CD4-positive, alpha-beta T cell treated with Interleukin-4 for 1 hour (primary cell): Measurements from ENCODE around the gene POMT1.
"Not testable (repeated sequence)": the region's sequence is repeated elsewhere in the genome, so short reads cannot be mapped to it uniquely, and the experiment has no call there.

Source experiments
- DNase-seq, 2 donors: peaks; one replicate each; pipeline ENCODE4 v3.0.0-alpha.2; 2020 to 2022

POMT1 gene

GRCh38 chr9:131496844-131497405, 5.8 kb upstream of the POMT1 start:
- DNase-seq = no peak

GRCh38 chr9:131499254-131499767, 3.4 kb upstream of the POMT1 start:
- DNase-seq = no peak

- DNase-seq = peak; percentile 66 to 80
Observed at GRCh38 chr9:131500377-131500776, 2.3 kb upstream of the POMT1 start.

GRCh38 chr9:131500939-131501541, 1.7 kb upstream of the POMT1 start:
- peak in 1 of 2 donors; percentile 43 for DNase-seq

GRCh38 chr9:131503626-131504465, 1.1 kb downstream of the POMT1 start:
- DNase-seq = peak; percentile 42 to 63

- no peak for DNase-seq
Observed at GRCh38 chr9:131505012-131505411, 2.3 kb downstream of the POMT1 start.

- DNase-seq = no peak
Observed at GRCh38 chr9:131511416-131511815, 8.7 kb downstream of the POMT1 start.

- no peak for DNase-seq
Observed at GRCh38 chr9:131511880-131512279, 9.2 kb downstream of the POMT1 start.

- DNase-seq = no peak
Observed at GRCh38 chr9:131513177-131513576, 10.5 kb downstream of the POMT1 start.

- not testable (repeated sequence) for DNase-seq
Observed at GRCh38 chr9:131515559-131516031, 12.9 kb downstream of the POMT1 start.

GRCh38 chr9:131516100-131516499, 13.4 kb downstream of the POMT1 start:
- DNase-seq = no peak

GRCh38 chr9:131516930-131517329, 14.2 kb downstream of the POMT1 start:
- no peak for DNase-seq

GRCh38 chr9:131517761-131518190, 15.1 kb downstream of the POMT1 start:
- DNase-seq = no peak

GRCh38 chr9:131518553-131518952, 15.8 kb downstream of the POMT1 start:
- DNase-seq = no peak

- DNase-seq = no peak
Observed at GRCh38 chr9:131520503-131520902, 17.8 kb downstream of the POMT1 start.

- no peak for DNase-seq
Observed at GRCh38 chr9:131521203-131521602, 18.5 kb downstream of the POMT1 start.

GRCh38 chr9:131521822-131522221, 19.1 kb downstream of the POMT1 start:
- DNase-seq = no peak

- DNase-seq = no peak
Observed at GRCh38 chr9:131522257-131523085, 19.8 kb downstream of the POMT1 start.

- DNase-seq = no peak
Observed at GRCh38 chr9:131523086-131523388, 20.3 kb downstream of the POMT1 start.

- no peak for DNase-seq
Observed at GRCh38 chr9:131523451-131524435, 21.0 kb downstream of the POMT1 start.

- no peak for DNase-seq
Observed at GRCh38 chr9:131524665-131525315, 22.1 kb downstream of the POMT1 start.
